HUES64 (cell line): ENCODE data around the gene SLC7A14.
"Not testable (repeated sequence)": the region's sequence is repeated elsewhere in the genome, so short reads cannot be mapped to it uniquely, and the experiment has no call there.

Source experiments
- H3K27ac ChIP-seq: 2 replicates; pipeline ENCODE4 v1.7.0; 2013; ENCODE audit warnings: low read depth, low read length, inconsistent platforms
- H3K27me3 ChIP-seq: 2 replicates; pipeline ENCODE4 v1.6.1; 2013; ENCODE audit warnings: mild to moderate bottlenecking, low read length; ENCODE audit not compliant: insufficient read depth
- H3K36me3 ChIP-seq: 2 replicates; pipeline ENCODE4 v1.6.1; 2013; ENCODE audit warnings: mild to moderate bottlenecking, low read length; ENCODE audit not compliant: insufficient read depth
- H3K4me1 ChIP-seq: 2 replicates; pipeline ENCODE4 v1.6.1; 2013; ENCODE audit warnings: mild to moderate bottlenecking, low read length, moderate library complexity; ENCODE audit not compliant: insufficient read depth
- H3K4me3 ChIP-seq: 2 replicates; pipeline ENCODE4 v1.5.1; 2013; ENCODE audit warnings: mild to moderate bottlenecking, low read length, moderate library complexity
- H3K9ac ChIP-seq: 2 replicates; pipeline ENCODE4 v1.6.1; 2013; ENCODE audit warnings: mild to moderate bottlenecking, low read depth, low read length
- H3K9me3 ChIP-seq: 2 replicates; pipeline ENCODE4 v1.6.1; 2013; ENCODE audit warnings: low read depth, low read length; ENCODE audit not compliant: insufficient read depth
- WGBS: fragments of 150-250, 120-280 bp; methylation state at CpG from one replicate; pipeline ENCODE4 v1.1.7; 2013; ENCODE audit warnings: missing lambda C conversion rate; 5-methylcytosine and 5-hydroxymethylcytosine counted together

The SLC7A14 gene

DNA sequence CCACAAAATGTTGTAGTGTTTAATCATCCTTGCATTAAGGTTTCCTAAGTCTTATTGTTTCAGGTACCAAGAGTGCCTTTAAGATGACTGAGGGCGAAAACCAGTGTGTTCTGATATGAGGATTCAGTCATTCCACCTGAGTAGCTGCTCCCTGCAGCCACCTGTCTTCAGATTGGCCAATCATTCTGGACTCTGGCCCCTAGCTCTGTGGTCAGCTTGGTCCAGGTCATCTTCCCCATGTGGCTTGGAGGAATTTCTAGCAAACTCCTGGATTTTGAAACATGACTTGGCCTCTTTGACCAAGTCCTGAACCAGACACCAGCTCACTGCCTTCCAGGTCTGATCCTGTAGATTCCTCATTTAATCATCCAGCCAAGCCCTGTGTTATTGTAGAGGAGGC lies 7.8 kb upstream of the SLC7A14 start:
- no peaks in the 10 kb centered on the region for H3K36me3 ChIP-seq
- 89% methylated on average over 1 of the region's 1 CpG for WGBS
- no peak overlapping the region for H3K27ac ChIP-seq
- no peak overlapping the region for H3K4me3 ChIP-seq
- peaks cover 6% of the 10 kb centered on the region; the same call in 1 of the 2 replicates for H3K4me1 ChIP-seq
- no peaks in the 10 kb centered on the region; the same call in 1 of the 2 replicates for H3K27me3 ChIP-seq
- H3K9ac ChIP-seq, result no peak overlapping the region
- H3K9me3 ChIP-seq, result no peaks in the 10 kb centered on the region

DNA sequence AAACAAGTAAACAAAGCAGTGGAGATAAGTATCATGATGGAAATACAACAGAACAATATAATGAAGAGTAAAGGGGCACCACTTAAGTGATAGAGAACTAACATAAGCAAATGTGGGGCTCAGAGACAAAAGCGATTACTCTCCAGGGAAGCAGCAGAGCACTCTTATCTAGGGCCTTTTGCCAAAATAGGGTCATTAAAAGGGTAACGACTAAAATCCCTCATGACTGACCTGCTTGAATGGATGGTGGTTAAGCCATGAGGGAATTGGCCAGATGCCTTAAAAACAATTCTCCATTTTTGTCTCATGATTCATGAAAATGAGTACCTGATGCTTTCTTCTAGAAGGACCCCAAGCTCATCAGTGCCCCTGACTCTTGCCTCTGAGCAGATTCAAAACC lies 3.2 kb upstream of the SLC7A14 start:
- 87% methylated on average over 2 of the region's 2 CpGs for WGBS
- Histone ChIP-seq H3K27ac (no peak overlapping the region), H3K36me3 (no peaks in the 10 kb centered on the region), H3K4me3 (no peak overlapping the region), H3K9ac (no peak overlapping the region), H3K27me3 (peaks cover 36% of the 10 kb centered on the region), H3K4me1 (peaks cover 6% of the 10 kb centered on the region; the same call in 1 of the 2 replicates), H3K9me3 (no peaks in the 10 kb centered on the region)

DNA sequence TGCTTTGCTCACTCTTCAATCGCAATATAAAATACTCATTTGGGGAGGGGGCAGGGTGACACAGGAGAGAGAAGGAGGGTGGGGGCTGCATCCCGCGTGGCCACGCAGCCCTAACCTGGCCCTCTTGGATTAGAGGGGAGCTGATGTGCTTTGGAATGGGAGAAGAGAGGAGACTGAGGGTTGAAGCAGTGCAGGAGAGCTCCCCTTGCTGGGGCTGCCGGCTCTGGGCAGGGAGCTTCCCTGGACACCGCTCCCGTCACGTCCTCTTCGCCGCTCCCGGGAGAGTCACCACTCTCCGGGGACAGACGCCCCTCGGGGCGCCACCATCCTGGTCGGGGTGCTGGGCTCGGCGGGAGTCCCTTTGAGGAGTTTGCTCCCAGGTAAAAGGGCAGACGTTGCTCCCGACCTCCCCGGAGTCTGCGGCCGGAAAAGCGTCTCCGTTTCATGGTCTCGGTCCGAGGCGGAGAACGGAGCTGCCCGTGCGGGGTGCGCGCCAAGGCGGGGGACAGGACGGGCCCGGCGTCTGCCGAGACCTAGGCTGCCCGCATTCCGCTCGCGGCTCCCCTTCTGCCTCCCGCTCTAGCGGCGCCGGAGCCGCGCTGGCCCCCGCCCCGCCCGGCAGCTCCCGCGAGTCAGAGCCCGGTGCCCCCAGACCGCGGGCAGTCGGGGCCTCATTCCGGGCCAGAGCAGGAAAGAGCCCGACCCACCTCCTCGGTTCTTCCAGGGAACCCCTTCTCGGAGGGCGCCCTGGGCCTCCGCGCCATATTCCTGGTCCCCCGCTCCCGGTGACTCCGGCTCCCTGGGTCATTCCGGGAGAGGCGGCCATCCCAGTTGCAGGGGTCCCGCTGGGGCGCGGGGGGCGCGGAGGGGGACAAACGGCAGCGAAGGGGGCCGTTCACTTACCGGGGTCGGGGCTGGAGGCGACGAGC lies 603 bp downstream of the SLC7A14 start:
- Histone ChIP-seq H3K27me3 (peaks cover 47% of the 10 kb centered on the region), H3K36me3 (no peaks in the 10 kb centered on the region), H3K9me3 (no peaks in the 10 kb centered on the region), H3K4me3 (peak overlapping the region; percentile 61), H3K4me1 (peaks cover 6% of the 10 kb centered on the region; the same call in 1 of the 2 replicates), H3K27ac (no peak overlapping the region), H3K9ac (no peak overlapping the region)
- WGBS, result under 1% methylated on average over 80 of the region's 81 CpGs

DNA sequence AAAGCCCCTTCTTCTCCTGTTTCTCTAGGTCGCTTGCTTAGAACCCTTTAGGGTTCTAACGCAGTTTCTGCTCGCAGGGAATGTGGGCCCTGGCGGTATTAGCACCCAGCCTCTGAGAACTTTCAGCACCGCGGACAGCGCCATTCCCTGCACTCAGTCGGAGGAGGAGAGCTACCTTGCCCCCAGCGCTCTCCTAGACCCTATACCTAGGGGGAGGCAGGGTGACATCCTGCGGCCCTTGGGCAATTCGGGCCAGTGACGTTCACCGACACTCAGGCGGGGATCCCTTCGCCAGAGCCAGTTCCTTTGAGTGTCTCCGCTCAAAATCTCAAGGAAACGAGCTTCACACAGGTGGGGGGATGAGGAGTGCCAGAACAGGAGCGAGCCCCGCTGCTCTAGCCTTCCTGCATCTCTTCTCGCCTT lies 1.3 kb downstream of the SLC7A14 start:
- H3K4me3 ChIP-seq, result peak overlapping the region; percentile 61
- no peaks in the 10 kb centered on the region for H3K36me3 ChIP-seq
- peaks cover 47% of the 10 kb centered on the region for H3K27me3 ChIP-seq
- H3K9ac ChIP-seq, result no peak overlapping the region
- peaks cover 3% of the 10 kb centered on the region; the same call in 1 of the 2 replicates for H3K4me1 ChIP-seq
- 3% methylated on average over 19 of the region's 20 CpGs for WGBS
- no peak overlapping the region for H3K27ac ChIP-seq
- H3K9me3 ChIP-seq, result no peaks in the 10 kb centered on the region

DNA sequence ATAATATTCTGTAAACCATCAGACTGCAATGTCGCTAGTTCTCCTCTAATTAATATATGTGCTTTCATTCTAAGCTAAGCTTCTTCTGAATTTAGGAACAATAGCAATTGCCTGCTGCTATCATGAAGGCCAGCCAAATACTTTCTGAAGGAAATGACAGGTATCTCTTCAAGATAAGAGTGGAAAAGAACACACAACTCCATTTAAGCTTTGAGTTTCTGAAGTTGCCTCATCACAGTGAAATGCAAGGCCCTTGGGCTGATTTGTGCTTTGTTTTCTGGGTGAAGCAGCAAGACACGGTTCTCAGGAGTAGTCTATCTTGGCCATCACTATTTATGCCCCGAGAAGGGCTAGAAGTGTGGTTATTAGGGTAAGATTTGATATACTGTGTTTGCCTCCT lies 6.2 kb downstream of the SLC7A14 start:
- Histone ChIP-seq H3K9ac (no peak overlapping the region), H3K27me3 (peaks cover 16% of the 10 kb centered on the region), H3K4me3 (no peak overlapping the region), H3K9me3 (no peaks in the 10 kb centered on the region), H3K27ac (no peak overlapping the region), H3K4me1 (no peaks in the 10 kb centered on the region), H3K36me3 (no peaks in the 10 kb centered on the region)
- 85% methylated on average over 3 of the region's 3 CpGs for WGBS

DNA sequence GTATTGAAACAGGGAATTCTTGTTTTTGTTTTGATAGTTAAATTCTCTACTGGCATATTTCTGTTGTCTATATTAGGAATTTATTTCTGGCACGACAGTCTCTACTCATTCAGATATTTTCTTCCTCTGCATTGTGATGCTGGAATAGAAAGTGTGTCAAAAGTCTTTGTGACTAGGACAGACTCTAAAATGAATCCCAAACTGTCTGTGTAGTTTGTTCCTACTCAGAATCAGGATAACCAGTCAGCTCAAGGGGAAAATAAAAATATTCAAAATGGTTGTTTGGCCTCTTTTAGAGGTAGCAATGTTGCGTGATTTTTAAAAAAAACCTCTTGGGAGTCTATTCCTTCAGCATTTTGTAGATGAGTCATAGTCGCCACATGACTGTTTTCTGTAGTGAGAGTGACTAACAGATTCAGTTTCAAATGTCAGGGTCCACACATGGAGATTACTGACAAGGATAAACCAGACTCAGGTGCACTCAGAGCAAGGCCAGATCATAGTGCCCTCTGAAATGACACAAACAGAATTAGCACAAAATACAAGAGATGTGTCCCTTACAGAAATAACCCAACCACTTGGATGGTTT lies 13.1 kb downstream of the SLC7A14 start:
- no peaks in the 10 kb centered on the region for H3K36me3 ChIP-seq
- H3K4me1 ChIP-seq, result no peaks in the 10 kb centered on the region
- H3K9me3 ChIP-seq, result no peaks in the 10 kb centered on the region
- no peak overlapping the region for H3K9ac ChIP-seq
- H3K27me3 ChIP-seq, result no peaks in the 10 kb centered on the region
- no peak overlapping the region for H3K4me3 ChIP-seq
- WGBS, result 90% methylated on average over 2 of the region's 3 CpGs
- H3K27ac ChIP-seq, result no peak overlapping the region

DNA sequence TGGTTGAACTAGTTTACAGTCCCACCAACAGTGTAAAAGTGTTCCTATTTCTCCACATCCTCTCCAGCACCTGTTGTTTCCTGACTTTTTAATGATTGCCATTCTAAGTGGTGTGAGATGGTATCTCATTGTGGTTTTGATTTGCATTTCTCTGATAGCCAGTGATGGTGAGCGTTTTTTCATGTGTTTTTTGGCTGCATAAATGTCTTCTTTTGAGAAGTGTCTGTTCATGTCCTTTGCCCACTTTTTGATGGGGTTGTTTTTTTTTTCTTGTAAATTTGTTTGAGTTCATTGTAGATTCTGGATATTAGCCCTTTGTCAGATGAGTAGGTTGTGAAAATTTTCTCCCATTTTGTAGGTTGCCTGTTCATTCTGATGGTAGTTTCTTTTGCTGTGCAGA lies 18.3 kb downstream of the SLC7A14 start:
- not testable (repeated sequence) for H3K4me3 ChIP-seq, H3K9me3 ChIP-seq, H3K27ac ChIP-seq, H3K27me3 ChIP-seq, H3K36me3 ChIP-seq, H3K9ac ChIP-seq, H3K4me1 ChIP-seq
- WGBS, result 87% methylated on average over 1 of the region's 1 CpG

DNA sequence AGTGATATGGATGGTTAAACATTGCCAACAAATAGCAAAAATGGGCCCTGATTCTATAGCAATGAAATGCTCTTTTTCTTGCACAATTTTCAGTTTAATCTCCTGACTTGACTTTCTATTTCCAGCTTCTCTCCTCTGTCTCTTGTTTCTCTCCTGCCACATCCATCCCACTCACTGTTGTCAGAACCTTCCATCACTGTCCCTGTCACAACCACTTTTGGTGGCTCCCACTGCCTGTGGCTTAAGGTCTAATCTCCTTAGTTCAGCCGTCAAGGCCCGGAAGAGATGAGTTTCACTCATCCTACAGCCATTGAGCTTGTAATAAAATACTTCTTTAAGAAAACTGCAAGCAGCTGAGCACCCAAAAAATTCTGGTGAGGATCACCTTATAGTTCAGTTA lies 19.5 kb downstream of the SLC7A14 start:
- 95% methylated on average over 2 of the region's 2 CpGs for WGBS
- no peak overlapping the region for H3K9ac ChIP-seq
- H3K27me3 ChIP-seq, result no peaks in the 10 kb centered on the region

DNA sequence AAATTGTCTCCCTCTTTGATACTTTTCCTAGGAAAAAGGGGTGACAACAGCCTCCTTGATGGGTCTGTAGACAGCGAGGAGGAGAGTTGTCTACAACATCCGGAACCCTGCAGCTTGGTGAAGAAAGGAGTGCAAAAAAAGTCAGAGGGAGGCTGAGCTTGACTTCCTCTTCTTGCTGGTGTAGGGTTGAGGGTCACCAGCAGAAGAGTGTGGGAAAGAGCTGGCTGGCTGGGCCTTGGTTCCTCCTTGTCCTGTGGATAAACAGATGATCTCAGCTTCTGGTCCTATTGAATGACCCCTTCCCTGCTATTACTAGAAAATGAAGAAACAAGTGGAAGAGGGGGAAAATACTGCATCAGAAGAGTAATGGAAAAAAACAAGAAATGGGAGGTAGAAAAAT lies 20.4 kb downstream of the SLC7A14 start:
- no peaks in the 10 kb centered on the region for H3K36me3 ChIP-seq
- no peaks in the 10 kb centered on the region for H3K9me3 ChIP-seq
- H3K9ac ChIP-seq, result no peak overlapping the region
- 92% methylated on average over 2 of the region's 2 CpGs for WGBS
- no peaks in the 10 kb centered on the region for H3K27me3 ChIP-seq
- no peaks in the 10 kb centered on the region for H3K4me1 ChIP-seq
- no peak overlapping the region for H3K27ac ChIP-seq
- no peak overlapping the region for H3K4me3 ChIP-seq

More for the DNA sequence above, 19.5 kb downstream of the SLC7A14 start:
- no peaks in the 10 kb centered on the region for H3K36me3 ChIP-seq
- no peak overlapping the region for H3K27ac ChIP-seq
- no peaks in the 10 kb centered on the region for H3K4me1 ChIP-seq
- no peak overlapping the region for H3K4me3 ChIP-seq
- H3K9me3 ChIP-seq, result no peaks in the 10 kb centered on the region

DNA sequence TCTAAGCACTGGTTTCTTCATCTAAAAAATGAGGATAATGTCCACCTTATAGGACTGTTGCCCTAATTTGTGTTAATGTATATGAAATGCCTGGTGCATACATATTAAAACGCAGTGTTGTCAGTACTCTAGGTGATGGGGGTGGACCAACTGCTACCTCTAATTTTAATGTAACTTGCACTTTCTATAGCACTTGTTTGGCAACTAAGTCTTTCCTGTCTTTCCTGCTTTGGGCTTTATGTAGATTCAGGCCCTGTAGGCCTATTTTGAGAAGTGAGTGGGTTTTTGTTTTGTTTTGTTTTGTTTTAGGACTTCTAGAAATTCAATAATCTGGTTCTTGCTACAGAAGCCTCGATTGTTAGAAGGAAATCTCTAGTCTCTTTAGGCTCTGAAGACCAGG lies 21.2 kb downstream of the SLC7A14 start:
- WGBS, result 89% methylated on average over 2 of the region's 2 CpGs

DNA sequence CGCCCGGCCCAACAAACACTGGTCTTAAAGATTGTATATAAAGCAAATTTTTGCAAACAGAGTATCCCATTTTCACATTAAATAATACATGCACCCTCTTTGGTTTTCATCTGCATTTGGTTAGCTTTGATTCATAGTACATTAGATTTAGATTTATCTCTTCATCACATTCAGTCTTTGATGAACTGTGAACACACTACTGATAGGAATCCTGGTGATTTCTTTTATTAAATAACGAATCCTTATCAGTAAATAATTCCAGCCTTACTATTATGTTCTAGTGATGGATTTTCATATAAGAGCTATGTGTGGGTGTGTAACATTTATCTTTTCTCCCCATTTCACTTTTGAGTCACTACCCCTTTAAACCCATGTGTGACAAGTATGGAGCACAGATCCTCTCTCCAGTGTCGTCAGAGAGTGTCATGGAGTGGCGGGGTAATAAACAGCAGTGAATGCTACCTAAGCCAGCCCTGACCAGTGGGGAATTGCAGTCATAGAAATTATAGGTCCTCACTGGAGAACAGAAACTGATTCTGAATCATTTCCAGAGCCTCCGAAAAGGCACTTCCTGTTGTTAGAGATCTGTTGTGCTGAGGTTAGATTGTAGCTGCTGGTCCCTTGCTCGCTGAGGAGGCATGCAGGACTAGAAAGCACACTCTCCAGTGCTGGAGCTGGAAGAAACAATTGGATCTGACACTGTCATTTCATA lies 22.0 kb downstream of the SLC7A14 start:
- Histone ChIP-seq H3K27ac (no peak overlapping the region), H3K9ac (no peak overlapping the region), H3K36me3 (no peaks in the 10 kb centered on the region), H3K4me1 (no peaks in the 10 kb centered on the region), H3K4me3 (no peak overlapping the region), H3K27me3 (no peaks in the 10 kb centered on the region), H3K9me3 (no peaks in the 10 kb centered on the region)
- 77% methylated on average over 6 of the region's 7 CpGs for WGBS

More for the DNA sequence above, 21.2 kb downstream of the SLC7A14 start:
- no peaks in the 10 kb centered on the region for H3K4me1 ChIP-seq
- H3K27me3 ChIP-seq, result no peaks in the 10 kb centered on the region
- H3K9me3 ChIP-seq, result no peaks in the 10 kb centered on the region
- no peaks in the 10 kb centered on the region for H3K36me3 ChIP-seq
- no peak overlapping the region for H3K27ac ChIP-seq
- no peak overlapping the region for H3K9ac ChIP-seq
- no peak overlapping the region for H3K4me3 ChIP-seq
